ENCODE measurements around the gene PLAGL1. TPM values are rescaled to one million over a fixed set of nuclear protein-coding genes. Genes with fewer than 3 reads are reported as not detected.
"Not testable (repeated sequence)": the region's sequence is repeated elsewhere in the genome, so short reads cannot be mapped to it uniquely, and the experiment has no call there.

PLAGL1 gene
- total RNA-seq, 1 donor from 2014 or later: 10.9 TPM

- DNase-seq (ENCODE audit: low read depth): no peak
- Histone ChIP-seq H3K27me3 (ENCODE audit: control insufficient read depth, insufficient read depth, low read length) (no peaks in the 10 kb centered on the region), H3K4me3 (ENCODE audit: low read depth, low read length) (no peak overlapping the region), H3K36me3 (ENCODE audit: control insufficient read depth, insufficient read depth, low read length) (no peaks in the 10 kb centered on the region)
- no peak for TF ChIP-seq CTCF (IDR thresholded peaks at IDR 0.05; ENCODE audit: insufficient read depth, low read length, poor library complexity, severe bottlenecking)
These were observed 71.0 kb downstream of the PLAGL1 start for GRCh38 chr6:143936778-143937667.

- no peaks in the 10 kb centered on the region for H3K36me3 ChIP-seq (ENCODE audit: control insufficient read depth, insufficient read depth, low read length)
- no peak for TF ChIP-seq CTCF (IDR thresholded peaks at IDR 0.05; ENCODE audit: insufficient read depth, low read length, poor library complexity, severe bottlenecking)
- no peaks in the 10 kb centered on the region for H3K27me3 ChIP-seq (ENCODE audit: control insufficient read depth, insufficient read depth, low read length)
- no peak overlapping the region for H3K4me3 ChIP-seq (ENCODE audit: low read depth, low read length)
- DNase-seq (ENCODE audit: low read depth): no peak
These were observed 71.7 kb downstream of the PLAGL1 start for GRCh38 chr6:143936347-143936746.

DNA sequence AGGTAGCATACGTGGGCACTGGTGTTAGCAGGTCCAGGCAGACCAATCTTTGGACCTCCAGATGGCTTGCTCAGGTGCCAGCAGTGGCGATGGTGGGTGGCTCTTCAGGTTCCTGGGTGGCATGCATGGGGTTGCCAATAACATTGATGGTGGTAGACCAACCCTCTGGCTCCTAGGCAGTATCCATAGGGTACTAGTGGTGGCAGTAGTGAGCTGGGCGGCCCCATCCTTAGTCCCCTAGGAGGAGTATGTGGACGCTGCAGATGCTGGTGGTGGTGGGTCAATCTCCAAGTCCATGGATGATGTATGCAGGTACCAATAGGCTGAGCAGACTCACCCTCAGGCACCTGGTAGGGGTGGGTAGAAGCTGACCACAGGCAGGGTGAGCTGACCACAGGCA is 73.2 kb downstream of the PLAGL1 start:
- Histone ChIP-seq H3K27me3 (ENCODE audit: control insufficient read depth, insufficient read depth, low read length) (no peaks in the 10 kb centered on the region), H3K4me3 (ENCODE audit: low read depth, low read length) (no peak overlapping the region), H3K36me3 (ENCODE audit: control insufficient read depth, insufficient read depth, low read length) (no peaks in the 10 kb centered on the region)
- TF ChIP-seq CTCF (IDR thresholded peaks at IDR 0.05; ENCODE audit: insufficient read depth, low read length, poor library complexity, severe bottlenecking): no peak
- no peak for DNase-seq (ENCODE audit: low read depth)

GRCh38 chr6:143934331-143934730 is 73.7 kb downstream of the PLAGL1 start:
- DNase-seq (ENCODE audit: low read depth): no peak
- Histone ChIP-seq H3K36me3 (ENCODE audit: control insufficient read depth, insufficient read depth, low read length) (no peaks in the 10 kb centered on the region), H3K4me3 (ENCODE audit: low read depth, low read length) (no peak overlapping the region), H3K27me3 (ENCODE audit: control insufficient read depth, insufficient read depth, low read length) (no peaks in the 10 kb centered on the region)
- no peak for TF ChIP-seq CTCF (IDR thresholded peaks at IDR 0.05; ENCODE audit: insufficient read depth, low read length, poor library complexity, severe bottlenecking)

DNA sequence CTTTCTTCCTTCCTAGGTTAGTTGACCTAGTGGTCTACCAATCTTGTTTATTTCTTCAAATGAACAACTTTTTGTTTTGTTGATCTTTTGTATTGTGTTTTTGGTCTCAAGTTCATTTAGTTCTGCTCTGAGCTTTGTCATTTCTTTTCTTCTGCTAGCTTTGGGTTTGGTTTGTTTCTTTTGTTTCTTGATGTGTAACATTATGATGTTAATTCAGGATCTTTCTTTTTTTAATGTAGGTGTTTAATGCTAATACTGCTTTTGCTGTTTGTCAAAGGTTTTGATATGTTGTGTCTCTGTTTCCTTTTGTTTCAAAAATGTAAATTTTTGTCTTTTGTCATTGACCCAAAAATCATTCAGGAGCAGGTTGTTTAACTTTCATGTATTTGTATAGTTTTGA is 78.1 kb downstream of the PLAGL1 start:
- no peak overlapping the region for H3K4me3 ChIP-seq (ENCODE audit: low read depth, low read length)
- no peaks in the 10 kb centered on the region for H3K36me3 ChIP-seq (ENCODE audit: control insufficient read depth, insufficient read depth, low read length)
- no peak for TF ChIP-seq CTCF (IDR thresholded peaks at IDR 0.05; ENCODE audit: insufficient read depth, low read length, poor library complexity, severe bottlenecking)
- no peaks in the 10 kb centered on the region for H3K27me3 ChIP-seq (ENCODE audit: control insufficient read depth, insufficient read depth, low read length)
- no peak for DNase-seq (ENCODE audit: low read depth)

GRCh38 chr6:143928853-143929252 is 79.2 kb downstream of the PLAGL1 start:
- TF ChIP-seq CTCF (IDR thresholded peaks at IDR 0.05; ENCODE audit: insufficient read depth, low read length, poor library complexity, severe bottlenecking): no peak
- H3K27me3 ChIP-seq (ENCODE audit: control insufficient read depth, insufficient read depth, low read length): no peaks in the 10 kb centered on the region
- no peaks in the 10 kb centered on the region for H3K36me3 ChIP-seq (ENCODE audit: control insufficient read depth, insufficient read depth, low read length)
- DNase-seq (ENCODE audit: low read depth): no peak
- H3K4me3 ChIP-seq (ENCODE audit: low read depth, low read length): no peak overlapping the region

GRCh38 chr6:143917026-143917425 is 91.0 kb downstream of the PLAGL1 start:
- H3K36me3 ChIP-seq (ENCODE audit: control insufficient read depth, insufficient read depth, low read length); DNase-seq (ENCODE audit: low read depth); H3K4me3 ChIP-seq (ENCODE audit: low read depth, low read length); H3K27me3 ChIP-seq (ENCODE audit: control insufficient read depth, insufficient read depth, low read length): not testable (repeated sequence)

Data from kidney epithelial cell (primary cell).